ENCODE results near the gene YES1.
A peak's percentile ranks its signal among the peaks of the same experiment; 100 is the strongest.
"Not testable (repeated sequence)": the region's sequence is repeated elsewhere in the genome, so short reads cannot be mapped to it uniquely, and the experiment has no call there.

Gene YES1

GRCh38 chr18:808502-808901 lies 3.5 kb downstream of the YES1 start:
- Histone ChIP-seq H3K27me3 (replicated peaks; ENCODE audit: control insufficient read depth, insufficient read depth, low read length) (no peaks in the 10 kb centered on the region), H3K36me3 (ENCODE audit: control insufficient read depth, insufficient read depth, low read length) (no peaks in the 10 kb centered on the region), H3K4me3 (replicated peaks; ENCODE audit: low read depth, low read length) (no peak overlapping the region)
- no peak for TF ChIP-seq CTCF (IDR thresholded peaks at IDR 0.05; ENCODE audit: insufficient read depth, low read length, poor library complexity, severe bottlenecking)
- DNase-seq (ENCODE audit: extremely low read depth, insufficient read length) = no peak

- H3K27me3 ChIP-seq (replicated peaks; ENCODE audit: control insufficient read depth, insufficient read depth, low read length) = no peaks in the 10 kb centered on the region
- H3K36me3 ChIP-seq (ENCODE audit: control insufficient read depth, insufficient read depth, low read length) = no peaks in the 10 kb centered on the region
- no peak for TF ChIP-seq CTCF (IDR thresholded peaks at IDR 0.05; ENCODE audit: insufficient read depth, low read length, poor library complexity, severe bottlenecking)
- no peak for DNase-seq (ENCODE audit: extremely low read depth, insufficient read length)
- no peak overlapping the region for H3K4me3 ChIP-seq (replicated peaks; ENCODE audit: low read depth, low read length)
These were observed 4.0 kb downstream of the YES1 start for GRCh38 chr18:808086-808485.

GRCh38 chr18:805755-806110 lies 6.3 kb downstream of the YES1 start:
- no peaks in the 10 kb centered on the region for H3K27me3 ChIP-seq (replicated peaks; ENCODE audit: control insufficient read depth, insufficient read depth, low read length)
- no peak for DNase-seq (ENCODE audit: extremely low read depth, insufficient read length)
- no peaks in the 10 kb centered on the region for H3K36me3 ChIP-seq (ENCODE audit: control insufficient read depth, insufficient read depth, low read length)
- no peak for TF ChIP-seq CTCF (IDR thresholded peaks at IDR 0.05; ENCODE audit: insufficient read depth, low read length, poor library complexity, severe bottlenecking)
- peak overlapping the region; percentile 31 for H3K4me3 ChIP-seq (replicated peaks; ENCODE audit: low read depth, low read length)

GRCh38 chr18:805008-805754 lies 6.9 kb downstream of the YES1 start:
- Histone ChIP-seq H3K36me3 (ENCODE audit: control insufficient read depth, insufficient read depth, low read length) (no peaks in the 10 kb centered on the region), H3K4me3 (replicated peaks; ENCODE audit: low read depth, low read length) (peak overlapping the region; percentile 31), H3K27me3 (replicated peaks; ENCODE audit: control insufficient read depth, insufficient read depth, low read length) (no peaks in the 10 kb centered on the region)
- TF ChIP-seq CTCF (IDR thresholded peaks at IDR 0.05; ENCODE audit: insufficient read depth, low read length, poor library complexity, severe bottlenecking) = no peak
- DNase-seq (ENCODE audit: extremely low read depth, insufficient read length) = peak; percentile 27

- no peaks in the 10 kb centered on the region for H3K36me3 ChIP-seq (ENCODE audit: control insufficient read depth, insufficient read depth, low read length)
- no peaks in the 10 kb centered on the region for H3K27me3 ChIP-seq (replicated peaks; ENCODE audit: control insufficient read depth, insufficient read depth, low read length)
- no peak overlapping the region for H3K4me3 ChIP-seq (replicated peaks; ENCODE audit: low read depth, low read length)
- TF ChIP-seq CTCF (IDR thresholded peaks at IDR 0.05; ENCODE audit: insufficient read depth, low read length, poor library complexity, severe bottlenecking) = no peak
- no peak for DNase-seq (ENCODE audit: extremely low read depth, insufficient read length)
These were observed 10.9 kb downstream of the YES1 start for GRCh38 chr18:801137-801536.

GRCh38 chr18:799943-800342 lies 12.1 kb downstream of the YES1 start:
- DNase-seq (ENCODE audit: extremely low read depth, insufficient read length) = no peak
- TF ChIP-seq CTCF (IDR thresholded peaks at IDR 0.05; ENCODE audit: insufficient read depth, low read length, poor library complexity, severe bottlenecking) = no peak

GRCh38 chr18:795383-795782 lies 16.7 kb downstream of the YES1 start:
- not testable (repeated sequence) for H3K4me3 ChIP-seq (replicated peaks; ENCODE audit: low read depth, low read length); DNase-seq (ENCODE audit: extremely low read depth, insufficient read length); H3K36me3 ChIP-seq (ENCODE audit: control insufficient read depth, insufficient read depth, low read length); H3K27me3 ChIP-seq (replicated peaks; ENCODE audit: control insufficient read depth, insufficient read depth, low read length)

More at GRCh38 chr18:799943-800342, 12.1 kb downstream of the YES1 start:
- no peaks in the 10 kb centered on the region for H3K36me3 ChIP-seq (ENCODE audit: control insufficient read depth, insufficient read depth, low read length)
- H3K27me3 ChIP-seq (replicated peaks; ENCODE audit: control insufficient read depth, insufficient read depth, low read length) = no peaks in the 10 kb centered on the region
- no peak overlapping the region for H3K4me3 ChIP-seq (replicated peaks; ENCODE audit: low read depth, low read length)
